Measurements from ENCODE around the gene TSPAN4.

Gene TSPAN4

GRCh38 chr11:854601-855329 lies 12.1 kb downstream of the TSPAN4 start:
- no peak overlapping the region for H3K4me3 Mint-ChIP-seq
- H3K36me3 Mint-ChIP-seq (ENCODE audit: low read depth) = no peaks in the 10 kb centered on the region
- H3K9me3 Mint-ChIP-seq = no peaks in the 10 kb centered on the region

GRCh38 chr11:855330-855674 lies 12.7 kb downstream of the TSPAN4 start:
- H3K4me3 Mint-ChIP-seq = no peak overlapping the region
- no peaks in the 10 kb centered on the region for H3K9me3 Mint-ChIP-seq
- no peak overlapping the region for H3K27ac Mint-ChIP-seq
- DNase-seq (ENCODE audit: low spot score) = no peak
- H3K4me1 Mint-ChIP-seq (ENCODE audit: low read depth) = no peaks in the 10 kb centered on the region
- no peaks in the 10 kb centered on the region for H3K36me3 Mint-ChIP-seq (ENCODE audit: low read depth)
- H3K27me3 Mint-ChIP-seq (ENCODE audit: low read depth) = no peaks in the 10 kb centered on the region

More at GRCh38 chr11:854601-855329, 12.1 kb downstream of the TSPAN4 start:
- no peak for DNase-seq (ENCODE audit: low spot score)
- H3K4me1 Mint-ChIP-seq (ENCODE audit: low read depth) = no peaks in the 10 kb centered on the region
- H3K27me3 Mint-ChIP-seq (ENCODE audit: low read depth) = no peaks in the 10 kb centered on the region
- H3K27ac Mint-ChIP-seq = no peak overlapping the region

- H3K9me3 Mint-ChIP-seq = no peaks in the 10 kb centered on the region
Observed at GRCh38 chr11:855796-856195, 13.1 kb downstream of the TSPAN4 start.

GRCh38 chr11:856397-856796 lies 13.7 kb downstream of the TSPAN4 start:
- no peak overlapping the region for H3K27ac Mint-ChIP-seq

More at GRCh38 chr11:855796-856195, 13.1 kb downstream of the TSPAN4 start:
- H3K27me3 Mint-ChIP-seq (ENCODE audit: low read depth) = no peaks in the 10 kb centered on the region
- no peaks in the 10 kb centered on the region for H3K4me1 Mint-ChIP-seq (ENCODE audit: low read depth)
- no peak overlapping the region for H3K27ac Mint-ChIP-seq
- no peak overlapping the region for H3K4me3 Mint-ChIP-seq
- no peak for DNase-seq (ENCODE audit: low spot score)
- H3K36me3 Mint-ChIP-seq (ENCODE audit: low read depth) = no peaks in the 10 kb centered on the region

GRCh38 chr11:858053-858761 lies 15.6 kb downstream of the TSPAN4 start:
- Mint-ChIP-seq H3K9me3 (no peaks in the 10 kb centered on the region), H3K27me3 (ENCODE audit: low read depth) (no peaks in the 10 kb centered on the region), H3K4me3 (no peak overlapping the region), H3K4me1 (ENCODE audit: low read depth) (no peaks in the 10 kb centered on the region), H3K36me3 (ENCODE audit: low read depth) (no peaks in the 10 kb centered on the region), H3K27ac (no peak overlapping the region)
- DNase-seq (ENCODE audit: low spot score) = no peak

More at GRCh38 chr11:856397-856796, 13.7 kb downstream of the TSPAN4 start:
- Mint-ChIP-seq H3K27me3 (ENCODE audit: low read depth) (no peaks in the 10 kb centered on the region), H3K36me3 (ENCODE audit: low read depth) (no peaks in the 10 kb centered on the region), H3K9me3 (no peaks in the 10 kb centered on the region), H3K4me1 (ENCODE audit: low read depth) (no peaks in the 10 kb centered on the region), H3K4me3 (no peak overlapping the region)
- DNase-seq (ENCODE audit: low spot score) = no peak

- Mint-ChIP-seq H3K4me3 (no peak overlapping the region), H3K4me1 (ENCODE audit: low read depth) (no peaks in the 10 kb centered on the region), H3K27me3 (ENCODE audit: low read depth) (no peaks in the 10 kb centered on the region), H3K9me3 (no peaks in the 10 kb centered on the region), H3K36me3 (ENCODE audit: low read depth) (no peaks in the 10 kb centered on the region), H3K27ac (no peak overlapping the region)
- no peak for DNase-seq (ENCODE audit: low spot score)
Observed at GRCh38 chr11:858762-859339, 16.2 kb downstream of the TSPAN4 start.

GRCh38 chr11:859394-860131 lies 16.9 kb downstream of the TSPAN4 start:
- H3K36me3 Mint-ChIP-seq (ENCODE audit: low read depth) = no peaks in the 10 kb centered on the region
- no peak for DNase-seq (ENCODE audit: low spot score)
- no peaks in the 10 kb centered on the region for H3K27me3 Mint-ChIP-seq (ENCODE audit: low read depth)
- no peak overlapping the region for H3K4me3 Mint-ChIP-seq
- no peaks in the 10 kb centered on the region for H3K4me1 Mint-ChIP-seq (ENCODE audit: low read depth)
- no peak overlapping the region for H3K27ac Mint-ChIP-seq
- H3K9me3 Mint-ChIP-seq = no peaks in the 10 kb centered on the region

- no peak overlapping the region for H3K4me3 Mint-ChIP-seq
- no peak for DNase-seq (ENCODE audit: low spot score)
- H3K36me3 Mint-ChIP-seq (ENCODE audit: low read depth) = no peaks in the 10 kb centered on the region
- H3K27me3 Mint-ChIP-seq (ENCODE audit: low read depth) = no peaks in the 10 kb centered on the region
- H3K4me1 Mint-ChIP-seq (ENCODE audit: low read depth) = no peaks in the 10 kb centered on the region
- H3K9me3 Mint-ChIP-seq = no peaks in the 10 kb centered on the region
- no peak overlapping the region for H3K27ac Mint-ChIP-seq
Observed at GRCh38 chr11:860234-861104, 17.8 kb downstream of the TSPAN4 start.

GRCh38 chr11:861105-861479 lies 18.4 kb downstream of the TSPAN4 start:
- no peaks in the 10 kb centered on the region for H3K36me3 Mint-ChIP-seq (ENCODE audit: low read depth)
- H3K4me3 Mint-ChIP-seq = no peak overlapping the region
- no peak overlapping the region for H3K27ac Mint-ChIP-seq
- H3K4me1 Mint-ChIP-seq (ENCODE audit: low read depth) = no peaks in the 10 kb centered on the region
- DNase-seq (ENCODE audit: low spot score) = no peak
- no peaks in the 10 kb centered on the region for H3K27me3 Mint-ChIP-seq (ENCODE audit: low read depth)
- H3K9me3 Mint-ChIP-seq = no peaks in the 10 kb centered on the region

- H3K27me3 Mint-ChIP-seq (ENCODE audit: low read depth) = no peaks in the 10 kb centered on the region
- H3K27ac Mint-ChIP-seq = no peak overlapping the region
- DNase-seq (ENCODE audit: low spot score) = no peak
- H3K4me1 Mint-ChIP-seq (ENCODE audit: low read depth) = no peaks in the 10 kb centered on the region
- H3K36me3 Mint-ChIP-seq (ENCODE audit: low read depth) = no peaks in the 10 kb centered on the region
- no peaks in the 10 kb centered on the region for H3K9me3 Mint-ChIP-seq
- H3K4me3 Mint-ChIP-seq = no peak overlapping the region
Observed at GRCh38 chr11:862081-862661, 19.5 kb downstream of the TSPAN4 start.

GRCh38 chr11:862696-863022 lies 20.0 kb downstream of the TSPAN4 start:
- Mint-ChIP-seq H3K9me3 (no peaks in the 10 kb centered on the region), H3K27ac (no peak overlapping the region), H3K36me3 (ENCODE audit: low read depth) (no peaks in the 10 kb centered on the region), H3K4me1 (ENCODE audit: low read depth) (no peaks in the 10 kb centered on the region), H3K4me3 (no peak overlapping the region), H3K27me3 (ENCODE audit: low read depth) (no peaks in the 10 kb centered on the region)
- no peak for DNase-seq (ENCODE audit: low spot score)

GRCh38 chr11:863023-863909 lies 20.6 kb downstream of the TSPAN4 start:
- H3K27me3 Mint-ChIP-seq (ENCODE audit: low read depth) = no peaks in the 10 kb centered on the region
- no peaks in the 10 kb centered on the region for H3K36me3 Mint-ChIP-seq (ENCODE audit: low read depth)
- H3K9me3 Mint-ChIP-seq = no peaks in the 10 kb centered on the region
- DNase-seq (ENCODE audit: low spot score) = no peak
- no peak overlapping the region for H3K27ac Mint-ChIP-seq
- no peak overlapping the region for H3K4me3 Mint-ChIP-seq
- H3K4me1 Mint-ChIP-seq (ENCODE audit: low read depth) = no peaks in the 10 kb centered on the region

Measured in T-helper 2 cell treated with Interferon-gamma antibody and Interleukin-4, amounts not matched to agents 5 μg/mL and 100 μg/mL, for 36 hours (primary cell).